Mesendoderm (in vitro differentiated cells): Measurements from ENCODE around the gene ATIC.

Experiments used
- DNase-seq: peaks from one replicate; pipeline ENCODE4 v3.0.0; 2013
- H2AK5ac ChIP-seq: 2 replicates; pipeline ENCODE4 v1.6.1; 2013; ENCODE audit warnings: low read length, inconsistent platforms
- H2BK120ac ChIP-seq: 2 replicates; pipeline ENCODE4 v1.6.1; 2013; ENCODE audit warnings: low read depth, mild to moderate bottlenecking, low read length, moderate library complexity, mixed read lengths
- H2BK15ac ChIP-seq: replicated peaks from 2 replicates; pipeline ENCODE4 v1.6.1; 2013; ENCODE audit warnings: low read depth, mild to moderate bottlenecking, moderate library complexity
- H2BK5ac ChIP-seq: 2 replicates; pipeline ENCODE4 v1.6.1; 2013; ENCODE audit warnings: low read length, inconsistent platforms
- H3K18ac ChIP-seq: 2 replicates; pipeline ENCODE4 v1.6.1; 2013; ENCODE audit warnings: mild to moderate bottlenecking, low read length, mixed read lengths
- H3K23ac ChIP-seq: one replicate; pipeline ENCODE4 v1.6.1; 2013; ENCODE audit warnings: low read length
- H3K27ac ChIP-seq: 2 replicates; pipeline ENCODE4 v1.5.1; 2013; ENCODE audit warnings: low read depth, mild to moderate bottlenecking, inconsistent platforms, low read length, moderate library complexity
- H3K27me3 ChIP-seq: 2 replicates; pipeline ENCODE4 v1.6.1; 2013; ENCODE audit warnings: low read length, control low read depth, mild to moderate bottlenecking, inconsistent platforms; ENCODE audit not compliant: insufficient read depth, poor library complexity
- H3K36me3 ChIP-seq: 2 replicates; pipeline ENCODE4 v1.6.1; 2013; ENCODE audit warnings: low read length, inconsistent platforms; ENCODE audit not compliant: control insufficient read depth, insufficient read depth
- H3K4ac ChIP-seq: one replicate; pipeline ENCODE4 v1.6.1; 2013; ENCODE audit warnings: low read depth, mild to moderate bottlenecking, low read length, moderate library complexity
- H3K4me1 ChIP-seq: 2 replicates; pipeline ENCODE4 v1.6.1; 2013; ENCODE audit warnings: low read depth, low read length, inconsistent platforms; ENCODE audit not compliant: control insufficient read depth
- H3K4me2 ChIP-seq: 2 replicates; pipeline ENCODE4 v1.6.1; 2013; ENCODE audit warnings: low read length
- H3K4me3 ChIP-seq: 2 replicates; pipeline ENCODE4 v1.5.1; 2013; ENCODE audit warnings: mild to moderate bottlenecking, low read length
- H3K56ac ChIP-seq: one replicate; pipeline ENCODE4 v1.6.1; 2013; ENCODE audit warnings: low read length
- H3K79me1 ChIP-seq: 2 replicates; pipeline ENCODE4 v1.6.1; 2013; ENCODE audit warnings: low read length, inconsistent platforms
- H3K79me2 ChIP-seq: 2 replicates; pipeline ENCODE4 v1.6.1; 2013; ENCODE audit warnings: mild to moderate bottlenecking, low read length; ENCODE audit not compliant: control insufficient read depth, insufficient read depth
- H3K9ac ChIP-seq: 2 replicates; pipeline ENCODE4 v1.6.1; 2013; ENCODE audit warnings: low read length, inconsistent platforms
- H4K5ac ChIP-seq: one replicate; pipeline ENCODE4 v1.6.1; 2013; ENCODE audit warnings: low read length
- H4K8ac ChIP-seq: one replicate; pipeline ENCODE4 v1.6.1; 2013; ENCODE audit warnings: low read depth, mild to moderate bottlenecking, control low read depth, low read length, moderate library complexity
- WGBS: extraction: QIAGEN DNeasy Blood & Tissue Kit; methylation state at CpG from one replicate; pipeline ENCODE4 v1.1.7; 2013; ENCODE audit warnings: low lambda C conversion rate, missing lambda C conversion rate; ENCODE audit not compliant: insufficient coverage; ENCODE audit errors: extremely low coverage; 5-methylcytosine and 5-hydroxymethylcytosine counted together

Gene ATIC

GRCh38 chr2:215316336-215316735 lies 4.5 kb downstream of the ATIC start:
- Histone ChIP-seq H3K79me1 (peaks cover 4% of the 10 kb centered on the region), H4K8ac (no peak overlapping the region), H3K79me2 (peaks cover 26% of the 10 kb centered on the region), H3K23ac (no peak overlapping the region), H3K18ac (no peak overlapping the region), H3K4me2 (no peak overlapping the region), H3K56ac (no peak overlapping the region), H2AK5ac (no peak overlapping the region), H3K4me1 (peaks cover 6% of the 10 kb centered on the region), H2BK120ac (no peak overlapping the region), H2BK15ac (no peak overlapping the region), H3K9ac (no peak overlapping the region), H3K27ac (no peak overlapping the region), H3K4me3 (no peak overlapping the region), H3K4ac (no peak overlapping the region), H3K27me3 (no peaks in the 10 kb centered on the region), H3K36me3 (no peaks in the 10 kb centered on the region), H2BK5ac (no peak overlapping the region), H4K5ac (no peak overlapping the region)
- no peak for DNase-seq
- WGBS = no CpG with 5 or more reads among the region's 2 CpGs

- Histone ChIP-seq H3K27ac (no peak overlapping the region), H3K4me3 (no peak overlapping the region), H4K5ac (no peak overlapping the region), H3K36me3 (no peaks in the 10 kb centered on the region), H3K23ac (no peak overlapping the region), H2BK15ac (no peak overlapping the region), H3K9ac (no peak overlapping the region), H3K27me3 (no peaks in the 10 kb centered on the region), H3K4me1 (no peaks in the 10 kb centered on the region), H3K18ac (no peak overlapping the region), H3K4ac (no peak overlapping the region), H3K79me2 (peaks cover 24% of the 10 kb centered on the region), H2BK5ac (no peak overlapping the region), H4K8ac (no peak overlapping the region), H2BK120ac (no peak overlapping the region), H3K56ac (no peak overlapping the region), H3K79me1 (peaks cover 2% of the 10 kb centered on the region), H2AK5ac (no peak overlapping the region), H3K4me2 (no peak overlapping the region)
- WGBS = no CpG with 5 or more reads among the region's 5 CpGs
- no peak for DNase-seq
Measured at GRCh38 chr2:215319500-215319899, 7.6 kb downstream of the ATIC start.

- DNase-seq = no peak
- no CpG with 5 or more reads among the region's 3 CpGs for WGBS
- no peak overlapping the region for H2BK120ac ChIP-seq
Measured at GRCh38 chr2:215320102-215320501, 8.2 kb downstream of the ATIC start.

GRCh38 chr2:215320679-215321078 lies 8.8 kb downstream of the ATIC start:
- Histone ChIP-seq H3K56ac (no peak overlapping the region), H3K4me1 (no peaks in the 10 kb centered on the region), H3K4ac (no peak overlapping the region), H3K79me1 (peaks cover 2% of the 10 kb centered on the region), H2BK5ac (no peak overlapping the region), H3K4me3 (no peak overlapping the region), H3K23ac (no peak overlapping the region), H4K8ac (no peak overlapping the region), H2AK5ac (no peak overlapping the region), H3K36me3 (no peaks in the 10 kb centered on the region), H2BK15ac (no peak overlapping the region), H3K79me2 (peaks cover 22% of the 10 kb centered on the region), H3K27ac (no peak overlapping the region), H4K5ac (no peak overlapping the region), H3K9ac (no peak overlapping the region), H3K27me3 (no peaks in the 10 kb centered on the region), H3K4me2 (no peak overlapping the region), H3K18ac (no peak overlapping the region), H2BK120ac (no peak overlapping the region)
- DNase-seq = no peak
- no CpG with 5 or more reads among the region's 7 CpGs for WGBS

More at GRCh38 chr2:215320102-215320501, 8.2 kb downstream of the ATIC start:
- Histone ChIP-seq H3K36me3 (no peaks in the 10 kb centered on the region), H3K9ac (no peak overlapping the region), H3K23ac (no peak overlapping the region), H4K8ac (no peak overlapping the region), H3K4me3 (no peak overlapping the region), H2AK5ac (no peak overlapping the region), H3K56ac (no peak overlapping the region), H2BK5ac (no peak overlapping the region), H3K79me2 (peaks cover 24% of the 10 kb centered on the region), H3K27ac (no peak overlapping the region), H3K4me1 (no peaks in the 10 kb centered on the region), H3K4me2 (no peak overlapping the region), H3K4ac (no peak overlapping the region), H3K27me3 (no peaks in the 10 kb centered on the region), H3K79me1 (peaks cover 2% of the 10 kb centered on the region), H2BK15ac (no peak overlapping the region), H3K18ac (no peak overlapping the region), H4K5ac (no peak overlapping the region)

GRCh38 chr2:215324811-215325210 lies 13.0 kb downstream of the ATIC start:
- Histone ChIP-seq H3K9ac (no peak overlapping the region), H3K56ac (no peak overlapping the region), H3K4me3 (no peak overlapping the region), H3K4me2 (no peak overlapping the region), H2BK15ac (no peak overlapping the region), H3K79me2 (peaks cover 41% of the 10 kb centered on the region), H3K4ac (no peak overlapping the region), H2BK5ac (no peak overlapping the region), H3K23ac (no peak overlapping the region), H4K5ac (no peak overlapping the region), H3K27ac (no peak overlapping the region), H4K8ac (no peak overlapping the region), H2BK120ac (no peak overlapping the region), H3K27me3 (no peaks in the 10 kb centered on the region), H3K18ac (no peak overlapping the region), H3K79me1 (peaks cover 6% of the 10 kb centered on the region), H2AK5ac (no peak overlapping the region), H3K4me1 (peaks cover 6% of the 10 kb centered on the region), H3K36me3 (peaks cover 13% of the 10 kb centered on the region)
- WGBS = no CpG with 5 or more reads among the region's 6 CpGs
- DNase-seq = no peak

- Histone ChIP-seq H3K27me3 (no peaks in the 10 kb centered on the region), H3K23ac (no peak overlapping the region), H4K8ac (no peak overlapping the region), H3K27ac (peak overlapping the region; percentile 42), H3K18ac (no peak overlapping the region), H3K79me1 (peaks cover 8% of the 10 kb centered on the region), H3K36me3 (peaks cover 16% of the 10 kb centered on the region), H4K5ac (no peak overlapping the region), H3K4me2 (no peak overlapping the region), H3K56ac (peak overlapping the region; percentile 54), H3K9ac (no peak overlapping the region), H2AK5ac (no peak overlapping the region), H2BK15ac (no peak overlapping the region), H3K4me1 (peaks cover 6% of the 10 kb centered on the region), H2BK120ac (no peak overlapping the region), H3K4me3 (no peak overlapping the region), H3K4ac (no peak overlapping the region), H3K79me2 (peaks cover 33% of the 10 kb centered on the region), H2BK5ac (no peak overlapping the region)
- WGBS = no CpG with 5 or more reads among the region's 5 CpGs
- peak; percentile 90 for DNase-seq
Measured at GRCh38 chr2:215328066-215328465, 16.2 kb downstream of the ATIC start.
